Measurements from ENCODE around the gene ARHGAP42.
"Not testable (repeated sequence)": the region's sequence is repeated elsewhere in the genome, so short reads cannot be mapped to it uniquely, and the experiment has no call there.

The ARHGAP42 gene

GRCh38 chr11:101011881-101012280, 324.8 kb downstream of the ARHGAP42 start:
- no peak for DNase-seq (ENCODE audit: extremely low spot score)
- ChIA-PET POLR2A (no interaction called here), CTCF (interaction anchor here (1.7 kb wide), 1 partner anchor 16 kb away, joined by 4 read pairs; no protein-coding TSS in a partner anchor)
- TF ChIP-seq CTCF (IDR thresholded peaks at IDR 0.05; ENCODE audit: control extremely low read depth, extremely low read depth, low read depth, missing control alignments) = no peak

- DNase-seq (ENCODE audit: extremely low spot score); POLR2A ChIA-PET; CTCF ChIA-PET: not testable (repeated sequence)
These were observed 326.6 kb downstream of the ARHGAP42 start for GRCh38 chr11:101013702-101014101.

- ChIA-PET CTCF (interaction anchor here (0.9 to 1.2 kb wide), 2 partner anchors 8 to 13 kb away, joined by 3 to 5 read pairs; no protein-coding TSS in a partner anchor), POLR2A (no interaction called here)
- DNase-seq (ENCODE audit: extremely low spot score) = no peak
- no peak for TF ChIP-seq CTCF (IDR thresholded peaks at IDR 0.05; ENCODE audit: control extremely low read depth, extremely low read depth, low read depth, missing control alignments)
These were observed 327.7 kb downstream of the ARHGAP42 start for GRCh38 chr11:101014600-101015285.

GRCh38 chr11:101019870-101020269, 332.8 kb downstream of the ARHGAP42 start:
- POLR2A ChIA-PET = no interaction called here
- CTCF ChIA-PET = interaction anchor here (2.0 to 2.2 kb wide), 2 partner anchors 9 to 15 kb away, joined by 6 to 8 read pairs; no protein-coding TSS in a partner anchor

GRCh38 chr11:101022256-101022655, 335.2 kb downstream of the ARHGAP42 start:
- ChIA-PET CTCF (no interaction called here), POLR2A (no interaction called here)
- no peak for TF ChIP-seq CTCF (IDR thresholded peaks at IDR 0.05; ENCODE audit: control extremely low read depth, extremely low read depth, low read depth, missing control alignments)
- no peak for DNase-seq (ENCODE audit: extremely low spot score)

More at GRCh38 chr11:101019870-101020269, 332.8 kb downstream of the ARHGAP42 start:
- TF ChIP-seq CTCF (IDR thresholded peaks at IDR 0.05; ENCODE audit: control extremely low read depth, extremely low read depth, low read depth, missing control alignments) = no peak
- no peak for DNase-seq (ENCODE audit: extremely low spot score)

- TF ChIP-seq CTCF (IDR thresholded peaks at IDR 0.05; ENCODE audit: control extremely low read depth, extremely low read depth, low read depth, missing control alignments) = no peak
- ChIA-PET POLR2A (no interaction called here), CTCF (interaction anchor here (0.8 to 2.5 kb wide), 3 partner anchors 9 to 15 kb away, joined by 3 to 8 read pairs (median 3); no protein-coding TSS in a partner anchor)
- no peak for DNase-seq (ENCODE audit: extremely low spot score)
These were observed 341.6 kb downstream of the ARHGAP42 start for GRCh38 chr11:101028644-101029043.

- no peak for DNase-seq (ENCODE audit: extremely low spot score)
- TF ChIP-seq CTCF (IDR thresholded peaks at IDR 0.05; ENCODE audit: control extremely low read depth, extremely low read depth, low read depth, missing control alignments) = no peak
- ChIA-PET POLR2A (no interaction called here), CTCF (no interaction called here)
These were observed 342.9 kb downstream of the ARHGAP42 start for GRCh38 chr11:101030015-101030414.
